GM19035 (cell line): ENCODE data around the gene UTP11.

Source experiments
- ATAC-seq: cut with Tn5 transposase; IDR thresholded peaks from one replicate; pipeline ENCODE4 v1.9.1; 2021; ENCODE audit not compliant: unreplicated experiment

The UTP11 gene

GRCh38 chr1:38068220-38068979, 55.9 kb downstream of the UTP11 start:
- ATAC-seq: no peak

DNA sequence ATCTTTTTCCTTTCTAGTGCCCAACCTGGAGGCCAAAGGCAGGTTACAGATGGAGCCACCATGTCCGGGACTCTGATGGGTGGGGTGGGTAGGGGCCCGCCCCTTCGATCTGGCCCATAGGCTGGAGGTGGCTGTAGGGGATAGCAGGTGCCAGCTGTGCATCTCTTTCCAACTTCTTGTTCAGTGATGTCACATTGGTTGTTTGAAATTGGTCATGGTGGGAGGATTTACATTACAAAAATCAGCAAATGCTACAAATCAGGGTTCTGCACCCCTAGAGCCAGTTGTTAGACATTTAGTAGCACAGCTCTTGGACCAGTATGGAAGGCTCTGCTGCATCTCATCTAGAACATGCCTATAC, 56.4 kb downstream of the UTP11 start:
- ATAC-seq: no peak

DNA sequence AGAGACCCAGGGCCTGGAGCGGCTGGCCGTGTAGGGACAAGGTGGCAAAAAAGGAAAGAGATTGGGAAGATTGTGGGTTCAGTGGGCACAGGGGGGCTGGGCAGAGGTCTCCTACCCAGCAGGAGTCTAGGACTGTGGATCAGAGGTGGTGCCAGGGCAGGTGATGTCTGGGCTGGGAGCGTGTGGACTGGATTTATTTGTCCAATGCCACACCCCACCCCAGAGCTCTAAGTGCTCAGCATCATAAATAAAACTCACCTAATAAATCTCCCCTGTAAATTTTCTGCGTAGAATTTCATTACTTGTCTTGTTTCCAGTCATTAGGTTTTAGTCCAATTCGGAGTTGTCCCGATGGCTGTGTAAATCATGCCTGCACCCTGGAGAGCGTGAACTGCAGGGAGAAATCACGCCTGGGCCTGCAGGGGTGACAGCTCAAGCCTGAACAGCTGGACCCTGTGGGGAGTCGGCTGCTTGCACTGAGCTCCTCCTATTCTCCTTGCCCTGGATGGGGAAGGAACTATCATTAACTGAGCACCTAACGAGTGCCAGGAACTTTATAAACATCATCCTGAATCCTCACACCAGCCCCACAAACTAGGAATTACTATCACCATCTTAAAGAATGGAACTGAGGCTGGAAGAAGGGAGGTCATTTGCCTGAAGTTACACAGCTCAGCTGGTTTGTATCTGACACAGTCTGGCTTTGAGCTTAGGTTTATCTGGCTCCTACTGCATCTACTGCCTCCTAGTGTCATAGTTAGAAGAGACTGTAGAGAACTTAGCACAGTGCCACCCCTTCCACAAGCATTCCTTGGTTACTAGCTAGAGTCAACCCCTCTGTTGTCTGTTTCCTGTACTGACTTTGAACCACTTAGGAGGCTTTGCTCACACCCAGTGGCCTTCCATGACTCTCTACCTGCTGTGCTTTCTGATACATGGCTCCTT, 59.0 kb downstream of the UTP11 start:
- ATAC-seq: no peak

GRCh38 chr1:38072858-38073257, 60.3 kb downstream of the UTP11 start:
- no peak for ATAC-seq

DNA sequence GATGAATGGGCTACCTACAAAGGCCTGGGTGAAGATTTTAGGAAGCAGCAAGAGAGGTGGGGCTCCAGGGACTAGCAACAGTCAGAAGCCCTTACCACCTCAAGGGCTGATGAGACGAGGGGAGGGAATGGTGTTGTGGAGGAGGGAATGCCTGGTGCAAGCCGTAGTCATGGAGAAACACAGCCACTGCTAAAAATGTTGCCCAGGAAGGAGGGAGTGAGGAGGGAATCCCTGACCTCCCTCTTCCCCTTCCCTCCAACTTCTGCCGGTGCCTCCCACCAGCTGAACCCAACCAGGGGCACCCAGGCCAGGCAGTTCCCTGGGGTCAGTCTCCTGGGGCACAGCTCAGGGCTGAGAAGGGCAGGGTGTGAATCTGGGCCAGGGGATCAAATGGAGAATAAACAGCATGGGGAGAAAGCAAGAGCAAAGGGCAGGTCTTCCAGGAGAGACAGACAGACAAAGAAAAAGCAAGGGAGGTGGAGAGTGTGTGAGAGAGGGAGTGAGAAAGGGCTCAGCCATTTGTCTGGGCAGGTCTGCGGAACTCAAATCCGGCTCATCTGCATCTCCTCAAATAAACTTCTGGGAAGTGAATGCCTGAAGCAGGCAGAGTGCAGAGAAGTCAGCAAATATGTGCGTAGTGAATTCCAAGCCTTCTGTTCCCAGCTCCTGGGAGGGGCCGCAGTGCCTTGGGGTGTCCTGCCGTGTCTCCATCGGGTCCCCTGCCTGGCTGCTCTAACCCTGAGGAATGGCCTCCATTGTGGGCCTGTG, 61.2 kb downstream of the UTP11 start:
- no peak for ATAC-seq

DNA sequence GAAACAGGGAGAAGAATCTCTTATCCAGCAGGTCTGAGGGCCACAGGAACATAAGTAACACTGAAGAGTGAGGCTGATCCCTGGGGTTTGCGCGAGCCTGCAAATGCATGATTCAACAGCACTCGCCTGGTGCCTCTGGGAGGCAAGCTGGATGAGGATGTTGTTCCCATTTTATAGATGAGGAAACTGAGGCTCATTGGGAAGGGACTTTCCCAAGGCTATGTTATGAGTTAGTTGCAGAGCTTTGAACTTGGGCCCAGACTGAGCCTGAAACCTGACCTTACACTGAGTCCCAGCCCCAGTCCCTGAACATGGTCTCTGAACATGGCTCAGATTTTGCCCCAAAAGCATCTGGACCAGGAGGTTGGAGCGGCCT, 61.8 kb downstream of the UTP11 start:
- no peak for ATAC-seq
